Loucy (cell line): ENCODE data around the gene LEPROT.

Experiments
- H2AFZ ChIP-seq: fragments of 200-600 bp; sonication (generic); 2 replicates; pipeline ENCODE4 v1.6.0; 2016; ENCODE audit warnings: antibody characterized with exemption, mild to moderate bottlenecking, low read length, moderate library complexity
- H3F3A ChIP-seq: fragments of 200-600 bp; 2 replicates; pipeline ENCODE4 v1.6.0; 2016; ENCODE audit warnings: antibody characterized with exemption, low read depth, mild to moderate bottlenecking
- H3K27me3 ChIP-seq: fragments of 200-600 bp; sonication (generic); 2 replicates; pipeline ENCODE4 v1.6.1; 2014; ENCODE audit warnings: low read length, mild to moderate bottlenecking; ENCODE audit not compliant: insufficient read depth, poor library complexity, severe bottlenecking
- H3K36me3 ChIP-seq: fragments of 200-600 bp; sonication (generic); 2 replicates; pipeline ENCODE4 v1.6.1; 2016; ENCODE audit warnings: low read length; ENCODE audit not compliant: insufficient read depth
- H3K4me1 ChIP-seq: fragments of 200-600 bp; sonication (generic); 2 replicates; pipeline ENCODE4 v1.5.1; 2014; ENCODE audit warnings: low read length, mild to moderate bottlenecking; ENCODE audit not compliant: insufficient read depth, poor library complexity, severe bottlenecking
- H3K4me2 ChIP-seq: fragments of 200-600 bp; sonication (generic); 2 replicates; pipeline ENCODE4 v1.6.0; 2014; ENCODE audit warnings: antibody characterized with exemption, low read length, low read depth, mild to moderate bottlenecking; ENCODE audit not compliant: poor library complexity, severe bottlenecking
- H3K4me3 ChIP-seq: fragments of 200-600 bp; sonication (generic); 2 replicates; pipeline ENCODE4 v1.5.1; 2014; ENCODE audit warnings: low read length, mild to moderate bottlenecking, mixed read lengths; ENCODE audit not compliant: poor library complexity, severe bottlenecking
- H3K79me2 ChIP-seq: fragments of 200-600 bp; sonication (generic); 2 replicates; pipeline ENCODE4 v1.6.1; 2014; ENCODE audit warnings: low read length; ENCODE audit not compliant: insufficient read depth
- H3K9ac ChIP-seq: fragments of 200-600 bp; sonication (generic); 2 replicates; pipeline ENCODE4 v1.6.0; 2014; ENCODE audit warnings: mild to moderate bottlenecking, low read depth, low read length, moderate library complexity; ENCODE audit not compliant: poor library complexity, severe bottlenecking
- H3K9me2 ChIP-seq: fragments of 200-600 bp; sonication (generic); replicated peaks from 2 replicates; pipeline ENCODE4 v1.6.1; 2016; ENCODE audit warnings: low read depth, low read length, mixed read lengths
- H3K9me3 ChIP-seq: fragments of 200-600 bp; sonication (generic); 2 replicates; pipeline ENCODE4 v1.6.1; 2014; ENCODE audit warnings: mild to moderate bottlenecking, antibody characterized with exemption, low read length, low read depth; ENCODE audit not compliant: insufficient read depth
- H4K20me1 ChIP-seq: fragments of 200-600 bp; sonication (generic); 2 replicates; pipeline ENCODE4 v1.6.0; 2014; ENCODE audit warnings: antibody characterized with exemption, low read length, mild to moderate bottlenecking; ENCODE audit not compliant: insufficient read depth, poor library complexity, severe bottlenecking
- CTCF ChIP-seq: fragments of 200-600 bp; sonication (generic); conservative IDR thresholded peaks from 2 replicates; pipeline ENCODE4 v1.5.1; 2014; ENCODE audit warnings: mild to moderate bottlenecking, antibody characterized with exemption, low read length
- EZH2phosphoT487 ChIP-seq: fragments of 200-600 bp; IDR thresholded peaks from 2 replicates; pipeline ENCODE4 v1.6.1; 2018; ENCODE audit warnings: antibody characterized with exemption, mild to moderate bottlenecking, moderate library complexity, borderline replicate concordance

Gene LEPROT

DNA sequence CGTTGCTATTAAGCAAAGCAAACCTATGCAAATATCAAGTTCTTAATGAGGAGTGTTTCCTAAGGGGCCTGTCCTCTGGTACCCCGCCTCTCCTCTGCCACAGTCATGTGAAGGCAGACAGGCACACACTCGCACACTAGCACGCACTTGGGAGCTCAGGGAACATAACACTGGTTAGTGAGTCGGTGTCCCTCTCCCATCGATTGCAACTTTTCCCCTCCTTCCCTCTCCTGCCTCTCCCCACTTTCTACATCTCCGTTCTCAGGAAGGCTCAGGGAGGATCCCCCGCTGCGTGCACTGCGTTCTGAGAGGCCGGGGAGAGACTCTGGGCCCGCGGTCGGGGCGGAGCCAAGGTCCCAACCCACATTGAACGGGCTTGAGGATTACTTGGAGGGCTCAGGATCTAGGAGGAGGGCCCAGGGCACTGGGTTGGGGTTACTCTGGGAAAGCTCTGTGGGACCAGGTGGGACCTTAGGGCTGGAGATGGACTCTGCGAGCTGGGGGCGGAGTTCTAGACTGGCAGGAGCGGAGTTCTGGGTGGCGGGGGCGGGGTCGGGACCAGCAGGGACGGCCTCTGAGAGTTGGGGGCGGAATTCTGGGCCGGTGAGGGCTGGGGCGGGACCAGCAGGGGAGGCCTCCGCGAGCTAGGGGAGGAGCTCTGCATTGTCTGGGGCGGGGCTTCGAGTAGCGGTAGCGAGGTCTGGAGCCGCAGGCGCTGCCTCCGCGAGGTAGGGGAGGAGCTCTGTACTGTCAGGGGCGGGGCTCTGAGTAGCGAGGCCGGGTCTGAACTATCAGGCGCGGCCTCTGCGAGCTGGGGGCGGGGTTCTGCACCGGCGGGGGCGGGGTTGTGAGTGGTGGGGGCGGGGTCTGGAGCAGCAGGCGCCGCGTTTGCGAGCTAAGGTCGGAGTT, 533 bp upstream of the LEPROT start:
- Histone ChIP-seq H3K27me3 (no peaks in the 10 kb centered on the region), H3K79me2 (peaks cover 40% of the 10 kb centered on the region), H2AFZ (peak overlapping the region; percentile 99), H3K9ac (peak overlapping the region; percentile 97), H3K9me2 (no peaks in the 10 kb centered on the region), H3K4me1 (peaks cover 45% of the 10 kb centered on the region), H3F3A (no peaks in the 10 kb centered on the region), H3K4me3 (peak overlapping the region; percentile 95), H4K20me1 (peaks cover 17% of the 10 kb centered on the region), H3K4me2 (peak overlapping the region; percentile 84), H3K9me3 (no peaks in the 10 kb centered on the region), H3K36me3 (no peaks in the 10 kb centered on the region)
- TF ChIP-seq EZH2phosphoT487 = no peak
- TF ChIP-seq CTCF = no peak

- Histone ChIP-seq H3K9me3 (no peaks in the 10 kb centered on the region), H3K4me2 (peak overlapping the region; percentile 95), H2AFZ (peak overlapping the region; percentile 76), H3K36me3 (peaks cover 9% of the 10 kb centered on the region; the same call in 1 of the 2 replicates), H3K4me3 (peak overlapping the region; percentile 95), H3K9me2 (no peaks in the 10 kb centered on the region), H3K4me1 (peaks cover 57% of the 10 kb centered on the region), H3K79me2 (peaks cover 46% of the 10 kb centered on the region), H4K20me1 (peaks cover 17% of the 10 kb centered on the region), H3F3A (no peaks in the 10 kb centered on the region), H3K9ac (peak overlapping the region; percentile 97), H3K27me3 (no peaks in the 10 kb centered on the region)
- no peak for TF ChIP-seq CTCF
- no peak for TF ChIP-seq EZH2phosphoT487
Observed at GRCh38 chr1:65421351-65422025, 1.0 kb downstream of the LEPROT start.

- peaks cover 46% of the 10 kb centered on the region for H3K79me2 ChIP-seq
- H3K4me1 ChIP-seq = peaks cover 57% of the 10 kb centered on the region
- peak overlapping the region; percentile 95 for H3K4me3 ChIP-seq
- TF ChIP-seq EZH2phosphoT487 (no peak), CTCF (0 out of 2 replicates have a peak, but pooled peaks have one; percentile 12)
- H3K27me3 ChIP-seq = no peaks in the 10 kb centered on the region
- no peaks in the 10 kb centered on the region for H3K9me2 ChIP-seq
- no peaks in the 10 kb centered on the region for H3K9me3 ChIP-seq
- no peaks in the 10 kb centered on the region for H3F3A ChIP-seq
- H3K9ac ChIP-seq = peak overlapping the region; percentile 97
- no peak overlapping the region for H2AFZ ChIP-seq
- peak overlapping the region; percentile 95 for H3K4me2 ChIP-seq
- H4K20me1 ChIP-seq = peaks cover 17% of the 10 kb centered on the region
- H3K36me3 ChIP-seq = peaks cover 12% of the 10 kb centered on the region; the same call in 1 of the 2 replicates
Observed at GRCh38 chr1:65422241-65423203, 2.1 kb downstream of the LEPROT start.
